NCI-H2227 (cell line): ENCODE measurements around the gene FHOD3.

ENCODE experiments used
- DNase-seq: peaks from one replicate; lab custom pipeline; 2025; ENCODE audit not compliant: unreplicated experiment; lab: John Stamatoyannopoulos, UW

Gene FHOD3

GRCh38 chr18:36321658-36322407, 24.3 kb downstream of the FHOD3 start:
- DNase-seq, result no peak

GRCh38 chr18:36322408-36322728, 24.9 kb downstream of the FHOD3 start:
- DNase-seq, result no peak

GRCh38 chr18:36322734-36323133, 25.2 kb downstream of the FHOD3 start:
- no peak for DNase-seq

- no peak for DNase-seq
Measured at GRCh38 chr18:36323421-36323820, 25.9 kb downstream of the FHOD3 start.

- no peak for DNase-seq
Measured at GRCh38 chr18:36325846-36326245, 28.3 kb downstream of the FHOD3 start.

- DNase-seq, result no peak
Measured at GRCh38 chr18:36326771-36327170, 29.3 kb downstream of the FHOD3 start.

- no peak for DNase-seq
Measured at GRCh38 chr18:36327352-36328316, 30.1 kb downstream of the FHOD3 start.

- no peak for DNase-seq
Measured at GRCh38 chr18:36328385-36328858, 30.9 kb downstream of the FHOD3 start.

GRCh38 chr18:36328916-36329315, 31.4 kb downstream of the FHOD3 start:
- DNase-seq, result no peak

- DNase-seq, result no peak
Measured at GRCh38 chr18:36329684-36330434, 32.3 kb downstream of the FHOD3 start.

GRCh38 chr18:36330435-36331052, 33.0 kb downstream of the FHOD3 start:
- DNase-seq, result no peak

GRCh38 chr18:36331521-36331971, 34.0 kb downstream of the FHOD3 start:
- DNase-seq, result no peak

- no peak for DNase-seq
Measured at GRCh38 chr18:36333414-36333813, 35.9 kb downstream of the FHOD3 start.

GRCh38 chr18:36334798-36335197, 37.3 kb downstream of the FHOD3 start:
- no peak for DNase-seq

- no peak for DNase-seq
Measured at GRCh38 chr18:36335476-36336279, 38.2 kb downstream of the FHOD3 start.

- peak; percentile 62 for DNase-seq
Measured at GRCh38 chr18:36337679-36338402, 40.3 kb downstream of the FHOD3 start.

GRCh38 chr18:36338403-36338933, 41.0 kb downstream of the FHOD3 start:
- DNase-seq, result no peak

- DNase-seq, result no peak
Measured at GRCh38 chr18:36340246-36340645, 42.7 kb downstream of the FHOD3 start.

GRCh38 chr18:36341944-36342343, 44.4 kb downstream of the FHOD3 start:
- DNase-seq, result no peak
